ENCODE data around the gene KLRC3.

DNA sequence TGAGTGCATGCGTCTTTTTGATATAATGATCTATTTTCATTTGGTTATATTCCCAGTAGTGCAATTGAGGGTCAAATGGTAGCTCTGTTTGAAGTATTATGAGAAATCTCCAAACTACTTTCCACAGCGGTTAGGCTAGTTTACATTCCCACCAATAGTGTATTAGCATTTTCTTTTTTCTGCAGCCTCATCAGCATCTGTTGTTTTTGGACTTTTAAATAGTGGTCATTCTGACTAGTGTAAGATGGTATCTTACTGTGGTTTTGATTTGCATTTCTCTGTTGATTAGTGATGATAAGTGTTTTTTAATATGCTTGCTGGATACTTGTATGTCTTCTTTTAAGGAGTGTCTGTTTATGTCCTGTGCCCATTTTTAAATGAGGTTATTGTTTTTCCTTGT is 36.5 kb upstream of the KLRC3 start:
- TF ChIP-seq, protein P1, sequence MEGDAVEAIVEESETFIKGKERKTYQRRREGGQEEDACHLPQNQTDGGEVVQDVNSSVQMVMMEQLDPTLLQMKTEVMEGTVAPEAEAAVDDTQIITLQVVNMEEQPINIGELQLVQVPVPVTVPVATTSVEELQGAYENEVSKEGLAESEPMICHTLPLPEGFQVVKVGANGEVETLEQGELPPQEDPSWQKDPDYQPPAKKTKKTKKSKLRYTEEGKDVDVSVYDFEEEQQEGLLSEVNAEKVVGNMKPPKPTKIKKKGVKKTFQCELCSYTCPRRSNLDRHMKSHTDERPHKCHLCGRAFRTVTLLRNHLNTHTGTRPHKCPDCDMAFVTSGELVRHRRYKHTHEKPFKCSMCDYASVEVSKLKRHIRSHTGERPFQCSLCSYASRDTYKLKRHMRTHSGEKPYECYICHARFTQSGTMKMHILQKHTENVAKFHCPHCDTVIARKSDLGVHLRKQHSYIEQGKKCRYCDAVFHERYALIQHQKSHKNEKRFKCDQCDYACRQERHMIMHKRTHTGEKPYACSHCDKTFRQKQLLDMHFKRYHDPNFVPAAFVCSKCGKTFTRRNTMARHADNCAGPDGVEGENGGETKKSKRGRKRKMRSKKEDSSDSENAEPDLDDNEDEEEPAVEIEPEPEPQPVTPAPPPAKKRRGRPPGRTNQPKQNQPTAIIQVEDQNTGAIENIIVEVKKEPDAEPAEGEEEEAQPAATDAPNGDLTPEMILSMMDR (IDR thresholded peaks at IDR 0.05 in 2 of 3, conservative IDR thresholded peaks at IDR 0.05 in 1 of 3; ENCODE audit: control insufficient read depth in 2 of 3, extremely low read depth in 1 of 3, insufficient read depth in 1 of 3, low read depth in 3 of 3, low read length in 3 of 3): no peak
- TF ChIP-seq ZNF217 (IDR thresholded peaks at IDR 0.05) (no peak), ESRRA (IDR thresholded peaks at IDR 0.05; ENCODE audit: low read length) (no peak), GATAD2B (conservative IDR thresholded peaks at IDR 0.05; ENCODE audit: low read depth) (no peak), POLR2A (IDR thresholded peaks at IDR 0.05; ENCODE audit: low read depth, low read length) (no peak)
- TF ChIP-seq, protein P2, sequence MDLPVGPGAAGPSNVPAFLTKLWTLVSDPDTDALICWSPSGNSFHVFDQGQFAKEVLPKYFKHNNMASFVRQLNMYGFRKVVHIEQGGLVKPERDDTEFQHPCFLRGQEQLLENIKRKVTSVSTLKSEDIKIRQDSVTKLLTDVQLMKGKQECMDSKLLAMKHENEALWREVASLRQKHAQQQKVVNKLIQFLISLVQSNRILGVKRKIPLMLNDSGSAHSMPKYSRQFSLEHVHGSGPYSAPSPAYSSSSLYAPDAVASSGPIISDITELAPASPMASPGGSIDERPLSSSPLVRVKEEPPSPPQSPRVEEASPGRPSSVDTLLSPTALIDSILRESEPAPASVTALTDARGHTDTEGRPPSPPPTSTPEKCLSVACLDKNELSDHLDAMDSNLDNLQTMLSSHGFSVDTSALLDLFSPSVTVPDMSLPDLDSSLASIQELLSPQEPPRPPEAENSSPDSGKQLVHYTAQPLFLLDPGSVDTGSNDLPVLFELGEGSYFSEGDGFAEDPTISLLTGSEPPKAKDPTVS (IDR thresholded peaks at IDR 0.05; ENCODE audit: low read depth, low read length): no peak
